OCI-LY1 (cell line): ENCODE data around the gene FASN.

ENCODE experiments used
- H2AFZ ChIP-seq: fragments of 200-600 bp; sonication (generic), shearing (Covaris generic); 2 replicates; pipeline ENCODE4 v1.6.0; 2014; ENCODE audit warnings: antibody characterized with exemption, mild to moderate bottlenecking, low read length
- H3F3A ChIP-seq: fragments of 200-600 bp; sonication (generic), shearing (Covaris generic); 2 replicates; pipeline ENCODE4 v1.6.0; 2014; ENCODE audit warnings: mild to moderate bottlenecking, antibody characterized with exemption, low read length, moderate library complexity; ENCODE audit not compliant: insufficient read depth
- H3K27ac ChIP-seq: fragments of 200-600 bp; sonication (generic); 2 replicates; pipeline ENCODE4 v1.5.1; 2014; ENCODE audit warnings: low read length, mixed run types, mild to moderate bottlenecking, low read depth; ENCODE audit not compliant: poor library complexity, severe bottlenecking
- H3K27me3 ChIP-seq: fragments of 200-600 bp; sonication (generic); 2 replicates; pipeline ENCODE4 v1.6.0; 2014; ENCODE audit warnings: antibody characterized with exemption, mild to moderate bottlenecking, low read length, moderate library complexity; ENCODE audit not compliant: insufficient read depth
- H3K36me3 ChIP-seq: fragments of 200-600 bp; sonication (generic); 2 replicates; pipeline ENCODE4 v1.6.1; 2014; ENCODE audit warnings: mild to moderate bottlenecking, antibody characterized with exemption, low read length, moderate library complexity, mixed read lengths; ENCODE audit not compliant: insufficient read depth
- H3K4me1 ChIP-seq: fragments of 200-600 bp; sonication (generic); 2 replicates; pipeline ENCODE4 v1.5.1; 2014; ENCODE audit warnings: mild to moderate bottlenecking, low read length, moderate library complexity; ENCODE audit not compliant: insufficient read depth, severe bottlenecking
- H3K4me2 ChIP-seq: fragments of 200-600 bp; sonication (generic), shearing (Covaris generic); 2 replicates; pipeline ENCODE4 v1.6.1; 2014; ENCODE audit warnings: low read length
- H3K4me3 ChIP-seq: fragments of 200-600 bp; sonication (generic); 2 replicates; pipeline ENCODE4 v1.5.1; 2014; ENCODE audit warnings: low read length, low read depth, mild to moderate bottlenecking, mixed read lengths; ENCODE audit not compliant: poor library complexity, severe bottlenecking
- H3K79me2 ChIP-seq: fragments of 200-600 bp; shearing (Covaris generic); 2 replicates; pipeline ENCODE4 v1.6.1; 2016; ENCODE audit warnings: mixed run types, low read length, mixed read lengths; ENCODE audit not compliant: insufficient read depth
- H3K9ac ChIP-seq: fragments of 200-600 bp; sonication (generic), shearing (Covaris generic); 2 replicates; pipeline ENCODE4 v1.6.1; 2014; ENCODE audit warnings: mild to moderate bottlenecking, low read length, mixed read lengths
- H3K9me2 ChIP-seq: fragments of 200-600 bp; sonication (generic), shearing (Covaris generic); 2 replicates; pipeline ENCODE4 v1.6.1; 2014; ENCODE audit warnings: low read depth, mild to moderate bottlenecking, low read length, mixed read lengths
- H3K9me3 ChIP-seq: fragments of 200-600 bp; shearing (Covaris generic); 2 replicates; pipeline ENCODE4 v1.6.1; 2014; ENCODE audit warnings: low read length, mixed read lengths
- H4K20me1 ChIP-seq: fragments of 200-600 bp; sonication (generic), shearing (Covaris generic); 2 replicates; pipeline ENCODE4 v1.6.0; 2016; ENCODE audit warnings: mild to moderate bottlenecking, low read length; ENCODE audit not compliant: insufficient read depth
- CTCF ChIP-seq: fragments of 200-600 bp; sonication (generic), shearing (Covaris generic); IDR thresholded peaks from 2 replicates; pipeline ENCODE4 v1.5.1; 2017; ENCODE audit warnings: mild to moderate bottlenecking, antibody characterized with exemption, low read length, moderate library complexity, mixed read lengths
- EZH2 ChIP-seq: fragments of 200-600 bp; sonication (generic), shearing (Covaris generic); IDR thresholded peaks from 2 replicates; pipeline ENCODE4 v1.8.0; 2017; ENCODE audit warnings: borderline replicate concordance, mixed run types, mild to moderate bottlenecking, antibody characterized with exemption, low read length, moderate library complexity, mixed read lengths

FASN gene

GRCh38 chr17:82090549-82091263 lies 7.3 kb downstream of the FASN start:
- Histone ChIP-seq H3K9ac (no peak overlapping the region), H3K27ac (no peak overlapping the region), H3F3A (no peaks in the 10 kb centered on the region), H3K4me1 (peaks cover under 1% of the 10 kb centered on the region), H3K9me3 (no peaks in the 10 kb centered on the region), H4K20me1 (no peaks in the 10 kb centered on the region), H3K9me2 (no peaks in the 10 kb centered on the region), H2AFZ (no peak overlapping the region), H3K27me3 (no peaks in the 10 kb centered on the region), H3K36me3 (peaks cover 94% of the 10 kb centered on the region), H3K4me2 (no peak overlapping the region), H3K79me2 (0 out of 2 replicates have a peak, but pooled peaks cover 1% of the 10 kb centered on the region), H3K4me3 (no peak overlapping the region)
- TF ChIP-seq EZH2 (no peak), CTCF (no peak)

GRCh38 chr17:82089723-82090548 lies 8.1 kb downstream of the FASN start:
- TF ChIP-seq CTCF (no peak), EZH2 (no peak)
- Histone ChIP-seq H3K27ac (no peak overlapping the region), H3K9me3 (no peaks in the 10 kb centered on the region), H3K9ac (no peak overlapping the region), H4K20me1 (no peaks in the 10 kb centered on the region), H2AFZ (no peak overlapping the region), H3F3A (no peaks in the 10 kb centered on the region), H3K4me3 (no peak overlapping the region), H3K36me3 (peaks cover 94% of the 10 kb centered on the region), H3K4me2 (no peak overlapping the region), H3K79me2 (no peaks in the 10 kb centered on the region), H3K27me3 (no peaks in the 10 kb centered on the region), H3K9me2 (no peaks in the 10 kb centered on the region), H3K4me1 (no peaks in the 10 kb centered on the region)

- Histone ChIP-seq H3K79me2 (no peaks in the 10 kb centered on the region), H3K4me3 (no peak overlapping the region), H2AFZ (no peak overlapping the region), H3K9me2 (no peaks in the 10 kb centered on the region), H4K20me1 (no peaks in the 10 kb centered on the region), H3K27me3 (no peaks in the 10 kb centered on the region), H3K9me3 (no peaks in the 10 kb centered on the region), H3K4me1 (no peaks in the 10 kb centered on the region), H3K27ac (no peak overlapping the region), H3K4me2 (no peak overlapping the region), H3K9ac (no peak overlapping the region), H3K36me3 (peaks cover 99% of the 10 kb centered on the region), H3F3A (no peaks in the 10 kb centered on the region)
- TF ChIP-seq CTCF (no peak), EZH2 (no peak)
These were observed 9.0 kb downstream of the FASN start for GRCh38 chr17:82088838-82089722.
